Body of pancreas (tissue), 4 donors: ENCODE data around the gene KRT1. TPM values are rescaled to one million over a fixed set of nuclear protein-coding genes. Genes with fewer than 3 reads are reported as not detected.

Source experiments
- ATAC-seq: fragments of 150-250 bp; one replicate; pipeline ENCODE4 v1.9.1; 2016
- DNase-seq, 4 donors: peaks; one replicate each; pipeline ENCODE4 v3.0.0-alpha.2; 2019
- H3K27ac ChIP-seq, 4 donors: fragments of 200-600 bp; sonication (generic); 1 replicate in 3 of 4; 2 replicates in 1 of 4; pipeline versions ENCODE4 v1.5.1 to v1.6.1; 2016 to 2019; ENCODE audit warnings: mild to moderate bottlenecking in 1 of 4, mixed read lengths in 1 of 4, moderate library complexity in 1 of 4
- H3K27me3 ChIP-seq, 2 donors: fragments of 200-600 bp; sonication (generic); one replicate each; pipeline ENCODE4 v1.6.0; 2016; ENCODE audit warnings: mild to moderate bottlenecking in 1 of 2
- H3K36me3 ChIP-seq, 2 donors: fragments of 200-600 bp; sonication (generic); replicated peaks in 1 of 2; 2 replicates each; pipeline ENCODE4 v1.5.1; 2016; ENCODE audit warnings: low read depth in 2 of 2; ENCODE audit not compliant: insufficient read depth in 1 of 2
- H3K4me1 ChIP-seq: fragments of 200-600 bp; sonication (generic); one replicate; pipeline ENCODE4 v1.6.0; 2016
- H3K4me3 ChIP-seq, 2 donors: fragments of 200-600 bp; sonication (generic); 1 replicate in 1 of 2; 2 replicates in 1 of 2; pipeline ENCODE4 v1.5.1; 2016 to 2019
- H3K9me3 ChIP-seq, 3 donors: fragments of 200-600 bp; sonication (generic); 1 replicate in 2 of 3; 2 replicates in 1 of 3; pipeline ENCODE4 v1.5.1; 2016
- POLR2A ChIP-seq, 3 donors: fragments of 450-650 bp; IDR thresholded peaks; one replicate each; pipeline ENCODE4 v1.6.1; 2016; ENCODE audit warnings: antibody characterized with exemption in 3 of 3, mild to moderate bottlenecking in 2 of 3
- WGBS, 2 donors: methylation state at CpG; one replicate each; pipeline ENCODE4 v1.1.5; 2017; 5-methylcytosine and 5-hydroxymethylcytosine counted together
- intact Hi-C: fragments of 100-400 bp; cut with DNase I; formaldehyde crosslinking; loops from one replicate; pipeline ENCODE4 v1.15.1; 2023
- total RNA-seq, 2 donors: library from RNA; depleted of rRNA; stranded (reverse); fragments of >200 nt; gene quantifications; one replicate each; pipeline ENCODE4 v1.1.0, GENCODE V29; 2016
- TF ChIP-seq, protein P1 (sequence below), 7 experiments: fragments of 450-650 bp in 4 of 7; fragments of 200-600 bp in 3 of 7; sonication (generic) in 3 of 7; IDR thresholded peaks; one replicate each; pipeline ENCODE4 v1.5.1; 2016 to 2019; ENCODE audit warnings: antibody characterized with exemption in 7 of 7

The KRT1 gene
- total RNA-seq, 2 donors from 2014 or later: not detected

DNA sequence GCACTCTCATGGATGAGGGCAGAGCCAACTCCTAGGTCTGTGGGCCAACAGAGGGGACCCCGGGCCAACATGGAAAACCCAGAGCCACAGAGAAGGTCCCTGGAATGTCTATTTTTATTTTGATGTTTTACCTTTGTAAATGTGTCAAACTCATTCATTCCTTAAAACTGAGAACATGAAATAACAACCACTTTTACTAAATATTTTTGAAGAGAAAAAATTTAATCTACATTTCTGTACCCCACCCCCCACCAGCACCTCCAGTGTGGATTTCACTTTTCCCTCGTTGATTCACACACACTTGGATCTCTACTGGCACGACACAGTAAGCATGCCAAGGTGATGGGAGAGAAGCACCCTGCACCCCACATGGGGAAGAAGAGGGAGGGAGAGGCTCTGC, 16.4 kb upstream of the KRT1 start:
- Histone ChIP-seq H3K27me3 (no peaks in the 10 kb centered on the region), H3K4me1 (peaks cover 21% of the 10 kb centered on the region), H3K4me3 (no peak overlapping the region), H3K36me3 (no peaks in the 10 kb centered on the region), H3K27ac (no peak overlapping the region), H3K9me3 (no peaks in the 10 kb centered on the region)
- whole genome bisulfite sequencing, 2 donors: 45 to 51% methylated on average over 3 of the region's 3 CpGs
- DNase-seq (no peak), ATAC-seq (no peak)
- intact Hi-C loops: no loop called here
- TF ChIP-seq POLR2A (IDR thresholded peaks at IDR 0.05): no peak
- TF ChIP-seq, protein P1, sequence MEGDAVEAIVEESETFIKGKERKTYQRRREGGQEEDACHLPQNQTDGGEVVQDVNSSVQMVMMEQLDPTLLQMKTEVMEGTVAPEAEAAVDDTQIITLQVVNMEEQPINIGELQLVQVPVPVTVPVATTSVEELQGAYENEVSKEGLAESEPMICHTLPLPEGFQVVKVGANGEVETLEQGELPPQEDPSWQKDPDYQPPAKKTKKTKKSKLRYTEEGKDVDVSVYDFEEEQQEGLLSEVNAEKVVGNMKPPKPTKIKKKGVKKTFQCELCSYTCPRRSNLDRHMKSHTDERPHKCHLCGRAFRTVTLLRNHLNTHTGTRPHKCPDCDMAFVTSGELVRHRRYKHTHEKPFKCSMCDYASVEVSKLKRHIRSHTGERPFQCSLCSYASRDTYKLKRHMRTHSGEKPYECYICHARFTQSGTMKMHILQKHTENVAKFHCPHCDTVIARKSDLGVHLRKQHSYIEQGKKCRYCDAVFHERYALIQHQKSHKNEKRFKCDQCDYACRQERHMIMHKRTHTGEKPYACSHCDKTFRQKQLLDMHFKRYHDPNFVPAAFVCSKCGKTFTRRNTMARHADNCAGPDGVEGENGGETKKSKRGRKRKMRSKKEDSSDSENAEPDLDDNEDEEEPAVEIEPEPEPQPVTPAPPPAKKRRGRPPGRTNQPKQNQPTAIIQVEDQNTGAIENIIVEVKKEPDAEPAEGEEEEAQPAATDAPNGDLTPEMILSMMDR (IDR thresholded peaks at IDR 0.05): no peak

DNA sequence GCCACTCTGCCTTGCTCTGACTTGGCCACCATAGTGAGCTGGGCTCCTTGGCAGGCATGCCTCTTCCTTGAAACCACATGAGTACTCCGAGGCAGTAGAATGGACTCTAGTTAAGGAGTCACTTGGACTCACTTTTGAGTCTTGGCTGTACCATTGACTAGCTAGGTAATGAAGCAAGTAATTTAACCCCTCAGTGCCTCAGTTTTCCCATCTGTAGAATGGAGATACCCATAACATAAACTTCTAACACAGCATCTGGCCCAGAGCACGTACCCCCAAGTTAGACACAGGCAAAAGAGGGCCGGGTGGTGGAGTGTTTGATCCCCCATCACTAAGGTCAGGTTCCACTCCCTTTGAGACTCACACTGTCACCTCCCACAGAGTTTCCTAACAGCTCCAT, 14.8 kb upstream of the KRT1 start:
- ATAC-seq (no peak), DNase-seq (no peak)
- no peak overlapping the region for H3K27ac ChIP-seq
- 74 to 77% methylated on average over 3 of the region's 3 CpGs for WGBS, 2 donors
- no peaks in the 10 kb centered on the region for H3K36me3 ChIP-seq
- intact Hi-C loops: no loop called here
- TF ChIP-seq, protein P1 (IDR thresholded peaks at IDR 0.05): no peak
- no peak for TF ChIP-seq POLR2A (IDR thresholded peaks at IDR 0.05)
- no peaks in the 10 kb centered on the region for H3K9me3 ChIP-seq
- H3K4me3 ChIP-seq: no peak overlapping the region
- H3K4me1 ChIP-seq: peaks cover 24% of the 10 kb centered on the region
- H3K27me3 ChIP-seq: no peaks in the 10 kb centered on the region

DNA sequence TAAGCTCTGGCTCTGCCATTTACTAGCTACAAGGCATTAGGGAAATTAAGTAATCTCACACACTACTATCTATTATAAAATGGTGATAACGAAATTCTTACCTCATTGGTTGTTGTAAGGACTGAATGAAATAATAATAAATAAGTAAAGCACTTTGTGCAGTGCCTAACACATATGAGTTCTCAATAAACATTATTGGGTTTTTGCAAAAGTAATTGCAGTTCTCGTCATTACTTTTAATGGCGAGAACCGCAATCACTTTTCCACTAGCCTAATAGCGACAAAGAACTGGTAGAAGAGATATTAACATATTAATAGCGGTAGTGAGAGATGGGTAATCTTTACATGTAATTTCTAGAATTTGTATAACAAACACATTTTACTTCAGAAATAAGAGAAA, 13.9 kb upstream of the KRT1 start:
- WGBS, 2 donors: 77 to 81% methylated on average over 6 of the region's 6 CpGs

DNA sequence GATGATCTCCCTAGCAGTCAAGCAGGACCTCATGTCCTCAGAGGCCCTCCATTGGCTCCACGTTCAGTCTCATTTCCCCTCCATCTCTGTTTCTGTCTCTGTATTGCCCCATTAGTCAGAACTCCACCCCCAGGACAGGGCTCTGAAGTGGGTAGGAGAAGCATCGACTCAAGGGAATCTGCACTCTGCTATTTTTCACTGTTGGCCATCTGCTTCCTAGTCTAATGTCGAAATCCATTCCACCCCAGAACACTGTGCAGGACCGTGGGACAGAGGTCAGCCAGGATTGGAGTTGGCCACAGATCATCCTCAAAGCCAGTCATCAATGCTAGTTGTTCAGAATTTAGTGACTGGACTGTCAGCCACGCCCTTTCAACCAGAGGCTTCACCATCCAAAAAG, 13.1 kb upstream of the KRT1 start:
- H3K36me3 ChIP-seq: no peaks in the 10 kb centered on the region
- TF ChIP-seq, protein P1 (IDR thresholded peaks at IDR 0.05): no peak
- TF ChIP-seq POLR2A (IDR thresholded peaks at IDR 0.05): no peak
- intact Hi-C loops: no loop called here
- DNase-seq (no peak), ATAC-seq (no peak)
- H3K27ac ChIP-seq: no peak overlapping the region
- H3K27me3 ChIP-seq: no peaks in the 10 kb centered on the region
- H3K9me3 ChIP-seq: no peaks in the 10 kb centered on the region
- WGBS, 2 donors: 55 to 65% methylated on average over 5 of the region's 5 CpGs
- no peak overlapping the region for H3K4me3 ChIP-seq
- peaks cover 8% of the 10 kb centered on the region for H3K4me1 ChIP-seq

More for the DNA sequence above, 13.9 kb upstream of the KRT1 start:
- Histone ChIP-seq H3K9me3 (no peaks in the 10 kb centered on the region), H3K36me3 (no peaks in the 10 kb centered on the region), H3K4me1 (peaks cover 15% of the 10 kb centered on the region), H3K4me3 (no peak overlapping the region), H3K27me3 (no peaks in the 10 kb centered on the region), H3K27ac (no peak overlapping the region)
- DNase-seq (no peak), ATAC-seq (no peak)
- TF ChIP-seq, protein P1 (IDR thresholded peaks at IDR 0.05): no peak
- TF ChIP-seq POLR2A (IDR thresholded peaks at IDR 0.05): no peak
- intact Hi-C loops: no loop called here

DNA sequence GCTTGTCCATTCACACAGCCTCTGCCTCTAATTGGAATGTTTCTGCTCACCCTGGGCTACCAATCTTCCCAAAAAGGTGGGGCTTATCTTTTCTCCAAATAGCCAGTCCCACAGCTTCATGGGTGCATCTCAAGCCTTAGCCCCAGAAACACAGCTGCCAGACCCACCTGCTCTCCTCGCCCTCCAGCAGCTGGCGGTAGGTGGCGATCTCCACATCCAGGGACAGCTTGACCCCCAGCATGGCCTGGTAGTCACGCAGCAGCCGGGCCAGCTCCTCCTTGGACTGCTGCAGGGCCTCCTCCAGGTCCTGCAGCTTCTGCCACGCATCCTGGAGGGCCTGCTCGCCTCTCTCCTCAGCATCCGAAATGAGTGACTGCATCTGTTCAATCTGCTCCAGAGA, 12.0 kb upstream of the KRT1 start:
- 78 to 81% methylated on average over 5 to 8 of the region's 8 CpGs for WGBS, 2 donors

More for the DNA sequence above, 12.0 kb upstream of the KRT1 start:
- no peak for DNase-seq
- H3K9me3 ChIP-seq: no peaks in the 10 kb centered on the region
- ATAC-seq: no peak
- H3K27ac ChIP-seq: no peak overlapping the region
- TF ChIP-seq, protein P1 (IDR thresholded peaks at IDR 0.05): no peak
- TF ChIP-seq POLR2A (IDR thresholded peaks at IDR 0.05): no peak
- H3K4me3 ChIP-seq: no peak overlapping the region
- H3K4me1 ChIP-seq: peaks cover 7% of the 10 kb centered on the region
- no peaks in the 10 kb centered on the region for H3K36me3 ChIP-seq
- intact Hi-C loops: no loop called here
- no peaks in the 10 kb centered on the region for H3K27me3 ChIP-seq
